Memory B cell (primary cell): Measurements from ENCODE around the gene SGTA.
A peak's percentile ranks its signal among the peaks of the same experiment; 100 is the strongest.

Experiments
- ATAC-seq: fragments of 150-1000 bp; cut with Tn5 transposase; 2 replicates; pipeline ENCODE4 v1.10.0; 2021; ENCODE audit warnings: low read depth, mild to moderate bottlenecking, moderate library complexity
- DNase-seq, 2 donors: peaks; one replicate each; pipeline ENCODE4 v3.0.0; 2022; ENCODE audit warnings: low spot score in 2 of 2
- H3K27ac Mint-ChIP-seq: one replicate; pipeline ENCODE4 v1.8.0; 2022; ENCODE audit warnings: mild to moderate bottlenecking, moderate library complexity, mixed read lengths
- H3K27me3 Mint-ChIP-seq: one replicate; pipeline ENCODE4 v1.8.0; 2022; ENCODE audit warnings: mixed read lengths
- H3K36me3 Mint-ChIP-seq: one replicate; pipeline ENCODE4 v1.8.0; 2022; ENCODE audit warnings: mild to moderate bottlenecking, mixed read lengths
- H3K4me1 Mint-ChIP-seq: one replicate; pipeline ENCODE4 v1.8.0; 2022; ENCODE audit warnings: mixed read lengths
- H3K4me3 Mint-ChIP-seq: one replicate; pipeline ENCODE4 v1.8.0; 2022; ENCODE audit warnings: mild to moderate bottlenecking, moderate library complexity, mixed read lengths
- H3K9me3 Mint-ChIP-seq: one replicate; pipeline ENCODE4 v1.8.0; 2022; ENCODE audit warnings: mixed read lengths

The SGTA gene

DNA sequence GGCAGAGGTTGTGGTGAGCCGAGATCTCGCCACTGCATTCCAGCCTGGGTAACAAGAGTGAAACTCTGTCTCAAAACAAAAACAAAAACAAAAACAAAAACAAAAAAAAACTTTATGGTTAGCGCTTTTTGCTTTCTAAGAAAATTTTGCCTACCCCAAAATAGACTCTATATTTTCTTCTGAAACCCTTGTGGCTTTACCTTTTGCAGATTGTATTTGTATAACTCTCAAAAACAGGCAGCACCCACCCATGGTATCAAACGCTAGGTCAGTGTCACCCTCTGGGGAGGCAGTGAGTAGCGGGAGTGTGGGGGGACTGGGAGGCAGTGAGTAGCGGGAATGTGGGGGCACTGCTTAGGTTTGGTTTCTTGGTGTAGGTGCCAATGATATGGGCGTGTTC lies 35.7 kb downstream of the SGTA start:
- H3K4me1 Mint-ChIP-seq = peaks cover 6% of the 10 kb centered on the region
- no peaks in the 10 kb centered on the region for H3K27me3 Mint-ChIP-seq
- DNase-seq (no peak), ATAC-seq (no peak)
- no peak overlapping the region for H3K27ac Mint-ChIP-seq
- no peak overlapping the region for H3K4me3 Mint-ChIP-seq
- H3K9me3 Mint-ChIP-seq = no peaks in the 10 kb centered on the region
- H3K36me3 Mint-ChIP-seq = no peaks in the 10 kb centered on the region

DNA sequence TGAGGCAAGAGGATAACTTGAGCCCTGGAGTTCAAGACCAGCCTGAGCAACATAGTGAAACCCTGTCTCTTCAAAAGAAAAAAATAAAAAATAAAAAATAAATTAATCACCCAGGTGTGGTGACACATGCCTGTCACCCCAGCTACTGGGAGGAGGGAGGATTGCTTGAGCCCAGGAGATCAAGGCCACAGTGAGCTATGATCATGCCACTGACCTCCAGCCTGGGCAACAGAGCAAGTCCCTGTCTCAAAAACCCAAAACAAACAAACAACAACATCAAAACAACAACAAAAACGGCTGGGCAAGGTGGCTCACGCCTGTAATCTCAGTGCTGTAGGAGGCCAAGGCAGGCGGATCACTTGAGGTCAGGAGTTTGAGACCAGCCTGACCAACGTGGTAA lies 39.0 kb downstream of the SGTA start:
- H3K9me3 Mint-ChIP-seq = no peaks in the 10 kb centered on the region
- no peak overlapping the region for H3K4me3 Mint-ChIP-seq
- no peak for ATAC-seq
- no peak overlapping the region for H3K27ac Mint-ChIP-seq
- no peaks in the 10 kb centered on the region for H3K36me3 Mint-ChIP-seq
- H3K27me3 Mint-ChIP-seq = no peaks in the 10 kb centered on the region
- H3K4me1 Mint-ChIP-seq = peaks cover 12% of the 10 kb centered on the region
- no peak for DNase-seq

DNA sequence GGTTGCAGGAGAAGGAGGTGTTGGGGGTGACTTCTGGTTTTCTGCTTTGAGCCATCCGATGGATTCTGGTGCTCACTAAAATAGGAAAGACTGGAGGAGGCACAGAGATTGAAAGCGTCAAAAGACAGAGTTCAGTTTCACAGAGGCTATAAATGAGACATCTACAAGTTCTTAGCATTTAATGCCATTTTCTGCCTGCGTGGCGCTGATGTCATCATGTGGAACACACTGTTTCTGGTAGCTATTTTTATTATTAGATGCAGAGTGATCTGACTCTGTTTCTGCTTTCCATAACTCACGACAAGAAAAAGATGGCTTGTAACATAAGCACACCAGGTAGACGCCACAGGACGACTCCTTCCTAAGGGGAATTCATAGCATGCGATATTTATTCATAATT lies 40.0 kb downstream of the SGTA start:
- Mint-ChIP-seq H3K27ac (no peak overlapping the region), H3K9me3 (no peaks in the 10 kb centered on the region), H3K4me3 (no peak overlapping the region), H3K27me3 (no peaks in the 10 kb centered on the region), H3K36me3 (no peaks in the 10 kb centered on the region), H3K4me1 (peaks cover 15% of the 10 kb centered on the region)
- ATAC-seq (no peak), DNase-seq (no peak)

DNA sequence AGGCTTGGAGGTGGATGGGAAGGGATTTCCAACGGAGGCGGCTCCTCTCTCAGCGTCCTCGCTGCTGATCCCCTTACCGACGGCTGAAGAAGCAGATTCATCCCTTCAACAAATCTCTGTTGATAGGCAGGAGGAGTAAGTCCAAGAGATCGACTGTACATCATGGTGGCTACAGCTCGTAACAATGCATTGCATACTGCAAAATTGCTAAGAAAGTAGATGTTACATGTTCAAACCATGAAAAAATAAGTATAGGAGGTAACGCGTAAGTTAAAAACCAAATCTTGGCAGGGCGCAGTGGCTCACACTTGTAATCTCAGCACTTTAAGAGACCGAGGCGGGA lies 42.8 kb downstream of the SGTA start:
- ATAC-seq (no peak), DNase-seq (no peak)
- Mint-ChIP-seq H3K36me3 (peaks cover 16% of the 10 kb centered on the region), H3K27me3 (no peaks in the 10 kb centered on the region), H3K9me3 (no peaks in the 10 kb centered on the region), H3K27ac (peak overlapping the region; percentile 60), H3K4me1 (peaks cover 20% of the 10 kb centered on the region), H3K4me3 (peak overlapping the region; percentile 85)

DNA sequence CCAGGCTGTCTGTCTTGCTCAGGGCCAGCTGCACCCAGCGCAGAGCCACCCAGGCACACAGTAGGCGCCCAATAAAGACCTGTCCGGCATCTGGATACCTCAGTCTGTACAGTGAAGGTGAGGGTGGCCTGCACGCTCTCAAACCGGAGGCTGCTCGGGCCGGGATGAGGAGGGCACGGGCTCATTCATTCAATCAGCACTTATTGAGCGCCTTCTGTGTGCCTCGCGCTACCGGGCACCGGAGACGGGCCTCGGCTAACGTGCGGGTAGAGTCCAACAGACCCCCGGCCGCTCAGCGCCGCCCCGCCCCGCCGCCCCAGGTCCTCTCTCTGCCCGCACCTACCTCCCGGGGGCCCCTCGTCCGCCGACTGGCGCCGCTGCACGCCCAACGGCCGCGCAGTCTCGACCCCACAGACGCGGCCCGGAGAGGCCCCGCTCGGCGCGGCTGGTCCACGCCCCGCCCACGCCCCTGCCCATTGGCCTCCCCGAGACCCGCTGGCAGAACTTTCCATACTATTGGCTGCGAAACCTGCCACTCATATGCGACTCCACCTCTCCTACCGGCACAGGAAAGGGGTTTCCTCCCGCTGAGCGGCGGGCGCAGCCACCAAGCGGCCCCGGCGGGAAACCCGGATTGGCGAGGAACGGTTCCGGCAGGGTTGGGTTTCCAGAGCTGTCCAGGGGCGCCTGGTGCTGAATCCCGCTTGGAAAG lies 43.3 kb downstream of the SGTA start, which contains the start of gene SLC39A3:
SLC39A3 (minus strand) TSS at position 416 of the 712 bp plus-strand sequence. CDS start 2,760 bp downstream, outside the sequence.
- peaks cover 18% of the 10 kb centered on the region for H3K36me3 Mint-ChIP-seq
- no peaks in the 10 kb centered on the region for H3K9me3 Mint-ChIP-seq
- ATAC-seq = peak; percentile 98
- H3K4me3 Mint-ChIP-seq = peak within 1 kb of the TSS; percentile 85
- peak within 1 kb of the TSS; percentile 66 for H3K27ac Mint-ChIP-seq
- peak; percentile 98 to 99 for DNase-seq
- peaks cover 22% of the 10 kb centered on the region for H3K4me1 Mint-ChIP-seq
- no peaks in the 10 kb centered on the region for H3K27me3 Mint-ChIP-seq

DNA sequence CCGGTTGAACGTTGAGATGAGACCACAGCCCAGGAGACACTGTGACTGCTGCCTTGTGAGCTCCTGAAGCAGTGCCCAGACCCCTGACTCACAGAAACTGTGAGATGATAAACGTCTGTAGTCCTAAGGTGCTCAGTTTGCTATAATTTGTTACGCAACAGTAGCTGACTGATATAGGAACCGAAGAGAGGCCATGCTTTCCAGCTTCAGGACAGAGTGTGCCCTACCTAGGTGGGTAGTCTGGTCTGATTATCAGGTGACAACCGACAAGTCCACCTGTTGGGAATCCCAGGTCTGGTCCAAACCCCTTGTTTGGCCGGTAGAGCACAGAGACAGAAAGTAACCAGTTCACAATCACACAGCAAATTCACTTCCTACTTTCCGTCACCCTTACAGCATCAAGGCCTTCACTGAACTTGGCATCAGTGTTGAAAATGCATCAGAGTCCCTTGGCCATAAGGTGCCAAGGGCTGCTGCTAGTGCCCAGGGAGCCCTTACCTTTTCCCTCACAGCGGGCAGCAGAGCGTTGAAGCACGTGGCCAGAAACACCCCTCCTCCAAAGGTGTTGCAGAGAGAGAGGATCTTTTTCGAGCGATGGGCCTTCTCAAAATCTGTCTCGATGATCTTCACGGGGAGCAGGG lies 46.4 kb downstream of the SGTA start:
- Mint-ChIP-seq H3K4me3 (no peak overlapping the region), H3K4me1 (peaks cover 34% of the 10 kb centered on the region), H3K9me3 (no peaks in the 10 kb centered on the region), H3K36me3 (peaks cover 28% of the 10 kb centered on the region), H3K27me3 (no peaks in the 10 kb centered on the region), H3K27ac (no peak overlapping the region)
- no peak for DNase-seq
- ATAC-seq = no peak

DNA sequence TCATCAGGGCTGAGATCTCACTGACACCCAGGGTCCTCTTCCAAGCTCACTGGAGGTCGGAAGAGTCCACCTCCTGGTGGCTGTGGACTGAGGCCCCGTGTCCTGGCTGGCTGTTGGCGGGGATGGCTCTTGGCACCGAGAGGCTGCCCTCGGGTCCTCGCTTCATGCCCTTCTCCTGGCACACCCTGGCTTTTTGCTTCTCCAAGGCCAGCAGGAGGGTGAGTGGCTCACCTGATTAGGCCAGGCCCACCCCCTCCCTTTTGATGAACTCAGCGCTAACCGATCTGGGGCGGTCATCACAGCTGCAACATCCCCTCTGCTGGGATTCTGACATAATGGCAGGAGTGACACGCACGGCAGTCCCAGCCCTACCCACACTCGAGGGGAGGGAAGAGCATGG lies 47.7 kb downstream of the SGTA start:
- Mint-ChIP-seq H3K27me3 (no peaks in the 10 kb centered on the region), H3K36me3 (peaks cover 29% of the 10 kb centered on the region), H3K27ac (no peak overlapping the region), H3K9me3 (no peaks in the 10 kb centered on the region), H3K4me1 (peaks cover 37% of the 10 kb centered on the region), H3K4me3 (no peak overlapping the region)
- no peak for DNase-seq
- ATAC-seq = no peak

DNA sequence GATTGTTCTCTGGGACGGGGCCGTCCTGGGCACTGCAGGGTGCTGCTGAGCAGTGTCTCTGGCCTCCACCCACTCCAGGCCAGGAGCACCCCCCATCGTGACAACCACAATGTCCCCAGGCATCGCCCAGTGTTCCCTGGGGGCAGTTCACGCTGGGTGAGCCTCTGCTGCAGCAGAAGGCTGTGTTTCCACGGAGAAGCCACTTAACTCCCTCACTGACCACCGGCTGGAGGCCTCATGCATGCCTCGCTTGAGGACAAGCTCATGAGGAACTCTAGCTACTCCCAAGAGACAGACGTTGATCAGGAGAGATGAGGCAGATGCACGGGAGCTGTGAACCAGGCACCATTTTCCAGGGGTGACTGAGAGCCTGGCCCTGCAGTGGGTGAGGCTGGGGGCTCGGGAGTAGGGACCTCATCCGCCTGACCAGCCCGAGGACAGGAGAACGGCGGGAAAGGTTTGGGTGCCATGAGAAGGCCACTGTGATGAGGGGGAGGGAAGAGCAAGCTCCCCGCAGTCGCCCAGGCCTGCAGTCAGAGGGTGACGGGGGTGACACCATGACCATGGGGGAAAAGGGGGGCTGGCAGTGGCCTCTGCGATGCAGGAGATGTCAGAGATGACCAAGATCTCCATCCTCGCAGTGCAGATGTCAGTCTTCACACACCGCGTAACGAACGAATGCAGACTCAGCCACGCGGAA lies 48.3 kb downstream of the SGTA start:
- no peaks in the 10 kb centered on the region for H3K27me3 Mint-ChIP-seq
- peaks cover 29% of the 10 kb centered on the region for H3K36me3 Mint-ChIP-seq
- no peaks in the 10 kb centered on the region for H3K9me3 Mint-ChIP-seq
- H3K4me1 Mint-ChIP-seq = peaks cover 34% of the 10 kb centered on the region
- no peak for DNase-seq
- ATAC-seq = no peak
- H3K4me3 Mint-ChIP-seq = peak overlapping the region; percentile 24
- H3K27ac Mint-ChIP-seq = no peak overlapping the region

DNA sequence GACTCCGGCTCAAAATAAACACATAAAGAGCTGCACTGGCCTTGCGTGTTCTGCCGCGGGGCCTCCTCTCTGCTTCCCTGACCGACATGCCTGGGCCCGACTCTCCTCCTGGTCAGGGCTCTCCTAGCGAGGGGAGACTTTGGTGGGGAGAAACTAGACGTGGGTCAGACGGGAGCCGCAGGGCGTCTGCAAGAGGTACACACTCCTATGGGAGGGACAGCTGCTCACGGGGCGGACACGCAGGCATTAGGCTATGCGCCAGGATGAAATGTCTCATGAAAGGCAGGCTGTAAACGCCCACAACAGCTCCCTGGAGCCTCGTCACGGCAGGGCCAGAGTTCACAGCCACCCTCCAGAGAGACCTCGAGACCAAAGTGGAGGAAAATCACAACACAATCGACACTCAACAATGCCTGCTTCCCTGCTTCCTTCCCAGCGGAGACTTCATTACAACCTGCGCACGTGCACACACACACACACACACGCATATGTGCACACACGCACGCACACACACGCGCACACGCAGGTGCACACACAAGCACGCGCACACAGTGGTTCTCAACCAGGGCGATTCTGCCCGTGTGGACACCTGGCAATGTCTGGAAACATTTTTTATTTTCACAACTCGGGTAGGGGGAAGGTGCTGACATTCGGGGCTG lies 49.0 kb downstream of the SGTA start:
- Mint-ChIP-seq H3K27me3 (no peaks in the 10 kb centered on the region), H3K9me3 (no peaks in the 10 kb centered on the region), H3K4me1 (peaks cover 31% of the 10 kb centered on the region), H3K36me3 (peaks cover 29% of the 10 kb centered on the region), H3K4me3 (no peak overlapping the region), H3K27ac (no peak overlapping the region)
- ATAC-seq = no peak
- no peak for DNase-seq

DNA sequence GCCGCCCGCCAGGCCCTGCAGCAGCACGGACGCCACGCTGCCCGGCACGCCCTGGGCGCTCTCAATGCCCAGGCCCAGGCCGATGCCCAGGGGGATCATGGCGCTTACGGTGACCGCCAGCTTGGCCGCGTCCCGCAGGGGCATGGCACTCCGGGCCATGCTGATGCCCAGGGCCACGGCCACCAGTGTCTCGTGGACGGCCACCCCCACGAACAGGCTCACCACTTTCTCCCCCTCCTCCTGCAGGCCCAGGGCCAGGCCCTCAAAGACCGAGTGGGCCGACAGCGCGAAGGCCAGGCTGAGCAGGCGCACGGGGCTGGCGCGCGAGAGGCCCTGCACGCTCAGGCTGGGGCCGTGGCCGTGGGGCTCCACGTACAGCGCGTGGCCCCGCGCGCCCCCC lies 50.2 kb downstream of the SGTA start:
- Mint-ChIP-seq H3K27ac (no peak overlapping the region), H3K36me3 (peaks cover 29% of the 10 kb centered on the region), H3K9me3 (no peaks in the 10 kb centered on the region), H3K27me3 (no peaks in the 10 kb centered on the region), H3K4me1 (peaks cover 31% of the 10 kb centered on the region), H3K4me3 (no peak overlapping the region)
- ATAC-seq = no peak
- no peak for DNase-seq

DNA sequence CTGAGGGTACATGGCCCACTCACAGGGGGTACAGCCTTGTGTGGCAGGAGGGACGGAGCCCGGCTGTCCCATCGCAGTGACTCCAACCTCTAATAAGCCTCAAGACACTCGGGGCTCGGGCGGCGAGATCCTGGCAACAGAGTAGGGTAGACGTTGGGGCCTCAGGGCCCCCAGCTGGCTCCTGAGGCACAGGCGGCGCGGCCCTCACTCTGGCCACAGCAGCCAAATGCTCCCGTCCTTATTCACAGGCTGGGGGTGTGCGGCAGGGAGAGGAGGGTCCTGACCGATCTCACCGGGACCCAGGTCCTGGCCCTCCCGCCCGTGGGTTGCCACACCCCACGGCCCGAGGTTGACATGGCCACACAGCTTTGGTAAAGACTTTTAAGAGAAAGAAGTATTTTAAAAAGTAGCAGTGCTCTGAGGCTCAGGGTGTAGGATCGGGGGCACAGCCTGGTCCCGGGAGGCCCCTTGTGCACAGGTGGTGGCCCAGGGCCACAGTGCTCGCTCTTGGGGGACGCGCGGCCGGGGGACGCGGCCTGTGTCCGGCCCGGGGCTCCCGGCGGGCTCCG lies 50.8 kb downstream of the SGTA start:
- DNase-seq (no peak), ATAC-seq (no peak)
- Mint-ChIP-seq H3K36me3 (peaks cover 29% of the 10 kb centered on the region), H3K27ac (no peak overlapping the region), H3K4me1 (peaks cover 31% of the 10 kb centered on the region), H3K4me3 (no peak overlapping the region), H3K9me3 (no peaks in the 10 kb centered on the region), H3K27me3 (no peaks in the 10 kb centered on the region)

DNA sequence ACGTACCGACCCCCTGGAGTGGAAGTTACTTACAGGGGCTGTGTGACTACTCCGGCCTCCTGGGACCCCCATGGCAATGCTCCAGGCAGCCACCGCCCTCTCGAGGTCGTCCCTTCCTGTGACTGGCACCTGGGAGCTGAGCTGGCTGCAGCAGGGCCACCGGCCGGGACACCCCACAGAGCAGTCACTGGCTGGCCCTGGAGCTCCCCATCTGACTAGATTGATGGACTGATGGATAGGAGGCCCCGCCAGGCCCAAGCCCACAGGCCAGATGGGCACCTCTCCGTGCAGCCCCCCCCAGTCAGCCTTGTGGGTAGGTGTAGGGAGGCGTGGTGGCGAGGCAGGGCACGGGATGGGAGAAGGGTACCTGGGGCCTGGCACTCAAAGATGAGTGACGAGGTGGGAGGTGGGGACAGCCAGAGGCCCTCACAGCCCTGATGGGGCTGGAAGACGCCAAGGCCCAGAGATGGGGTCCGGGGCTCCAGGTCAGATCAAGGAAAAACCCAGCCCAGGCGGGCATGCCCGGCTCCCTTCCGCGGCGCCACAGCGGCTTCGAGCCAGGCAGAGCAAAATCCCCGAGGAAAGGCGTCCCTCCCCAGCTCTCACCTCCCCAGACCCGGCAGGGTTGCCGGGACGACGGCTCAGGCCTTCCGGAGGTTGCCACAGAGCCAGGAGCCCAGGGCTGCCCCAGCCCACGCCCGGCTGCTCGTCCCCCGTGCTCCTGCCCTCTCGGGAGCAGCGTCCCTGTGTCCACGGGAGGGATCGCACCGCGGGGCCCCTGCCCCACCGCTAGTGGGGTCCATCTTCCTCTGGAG lies 51.7 kb downstream of the SGTA start:
- no peaks in the 10 kb centered on the region for H3K9me3 Mint-ChIP-seq
- no peak overlapping the region for H3K27ac Mint-ChIP-seq
- no peaks in the 10 kb centered on the region for H3K27me3 Mint-ChIP-seq
- no peak for ATAC-seq
- peaks cover 29% of the 10 kb centered on the region for H3K4me1 Mint-ChIP-seq
- DNase-seq = no peak
- no peak overlapping the region for H3K4me3 Mint-ChIP-seq
- peaks cover 21% of the 10 kb centered on the region for H3K36me3 Mint-ChIP-seq
